ENCODE results near the gene CHMP2A. TPM values are rescaled to one million over a fixed set of nuclear protein-coding genes. Genes with fewer than 3 reads are reported as not detected.

Gene CHMP2A
- total and polyA plus RNA-seq, 2 experiments from 2014 or later = 92.2 to 145 TPM

DNA sequence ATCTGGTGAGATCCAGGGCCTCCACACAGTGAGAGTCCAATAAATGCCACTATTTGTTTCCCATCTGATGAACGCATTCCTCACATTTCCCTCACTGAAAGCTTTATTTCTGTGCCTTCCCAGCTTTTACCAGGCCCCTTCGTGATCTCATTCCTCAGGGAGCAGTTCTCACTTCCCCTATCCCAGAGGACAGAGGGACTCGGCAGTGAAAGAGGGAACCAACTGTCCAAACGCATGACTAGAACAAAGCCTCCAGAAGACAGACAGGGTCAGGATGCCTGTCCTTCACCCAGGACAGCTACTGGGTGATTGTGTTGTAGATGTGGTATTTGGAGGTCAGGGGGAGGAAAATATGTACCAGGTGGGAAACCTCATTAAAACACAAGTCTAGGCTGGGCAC, 33.3 kb downstream of the CHMP2A start:
- no peaks in the 10 kb centered on the region; the same call in 2 of the 3 replicates for H3K9me3 Mint-ChIP-seq
- TF ChIP-seq CREB1 (CRISPR knock-in tag; IDR thresholded peaks at IDR 0.05; ENCODE audit: low read depth) (no peak), ZNF331 (CRISPR knock-in tag; IDR thresholded peaks at IDR 0.05; ENCODE audit: low read depth) (no peak), POLR2AphosphoS5 (IDR thresholded peaks at IDR 0.05; ENCODE audit: low read depth) (no peak), EZH2phosphoT487 (IDR thresholded peaks at IDR 0.05; ENCODE audit: unreplicated experiment) (no peak), STAT1 (IDR thresholded peaks at IDR 0.05; ENCODE audit: unreplicated experiment) (no peak), ZNF114 (CRISPR knock-in tag; IDR thresholded peaks at IDR 0.05) (no peak), JUNB (IDR thresholded peaks at IDR 0.05; ENCODE audit: unreplicated experiment) (no peak), EZH2 (IDR thresholded peaks at IDR 0.05; ENCODE audit: low read depth, unreplicated experiment) (no peak), NANOG (IDR thresholded peaks at IDR 0.05; ENCODE audit: borderline replicate concordance) (no peak)
- TF ChIP-seq, protein P1, sequence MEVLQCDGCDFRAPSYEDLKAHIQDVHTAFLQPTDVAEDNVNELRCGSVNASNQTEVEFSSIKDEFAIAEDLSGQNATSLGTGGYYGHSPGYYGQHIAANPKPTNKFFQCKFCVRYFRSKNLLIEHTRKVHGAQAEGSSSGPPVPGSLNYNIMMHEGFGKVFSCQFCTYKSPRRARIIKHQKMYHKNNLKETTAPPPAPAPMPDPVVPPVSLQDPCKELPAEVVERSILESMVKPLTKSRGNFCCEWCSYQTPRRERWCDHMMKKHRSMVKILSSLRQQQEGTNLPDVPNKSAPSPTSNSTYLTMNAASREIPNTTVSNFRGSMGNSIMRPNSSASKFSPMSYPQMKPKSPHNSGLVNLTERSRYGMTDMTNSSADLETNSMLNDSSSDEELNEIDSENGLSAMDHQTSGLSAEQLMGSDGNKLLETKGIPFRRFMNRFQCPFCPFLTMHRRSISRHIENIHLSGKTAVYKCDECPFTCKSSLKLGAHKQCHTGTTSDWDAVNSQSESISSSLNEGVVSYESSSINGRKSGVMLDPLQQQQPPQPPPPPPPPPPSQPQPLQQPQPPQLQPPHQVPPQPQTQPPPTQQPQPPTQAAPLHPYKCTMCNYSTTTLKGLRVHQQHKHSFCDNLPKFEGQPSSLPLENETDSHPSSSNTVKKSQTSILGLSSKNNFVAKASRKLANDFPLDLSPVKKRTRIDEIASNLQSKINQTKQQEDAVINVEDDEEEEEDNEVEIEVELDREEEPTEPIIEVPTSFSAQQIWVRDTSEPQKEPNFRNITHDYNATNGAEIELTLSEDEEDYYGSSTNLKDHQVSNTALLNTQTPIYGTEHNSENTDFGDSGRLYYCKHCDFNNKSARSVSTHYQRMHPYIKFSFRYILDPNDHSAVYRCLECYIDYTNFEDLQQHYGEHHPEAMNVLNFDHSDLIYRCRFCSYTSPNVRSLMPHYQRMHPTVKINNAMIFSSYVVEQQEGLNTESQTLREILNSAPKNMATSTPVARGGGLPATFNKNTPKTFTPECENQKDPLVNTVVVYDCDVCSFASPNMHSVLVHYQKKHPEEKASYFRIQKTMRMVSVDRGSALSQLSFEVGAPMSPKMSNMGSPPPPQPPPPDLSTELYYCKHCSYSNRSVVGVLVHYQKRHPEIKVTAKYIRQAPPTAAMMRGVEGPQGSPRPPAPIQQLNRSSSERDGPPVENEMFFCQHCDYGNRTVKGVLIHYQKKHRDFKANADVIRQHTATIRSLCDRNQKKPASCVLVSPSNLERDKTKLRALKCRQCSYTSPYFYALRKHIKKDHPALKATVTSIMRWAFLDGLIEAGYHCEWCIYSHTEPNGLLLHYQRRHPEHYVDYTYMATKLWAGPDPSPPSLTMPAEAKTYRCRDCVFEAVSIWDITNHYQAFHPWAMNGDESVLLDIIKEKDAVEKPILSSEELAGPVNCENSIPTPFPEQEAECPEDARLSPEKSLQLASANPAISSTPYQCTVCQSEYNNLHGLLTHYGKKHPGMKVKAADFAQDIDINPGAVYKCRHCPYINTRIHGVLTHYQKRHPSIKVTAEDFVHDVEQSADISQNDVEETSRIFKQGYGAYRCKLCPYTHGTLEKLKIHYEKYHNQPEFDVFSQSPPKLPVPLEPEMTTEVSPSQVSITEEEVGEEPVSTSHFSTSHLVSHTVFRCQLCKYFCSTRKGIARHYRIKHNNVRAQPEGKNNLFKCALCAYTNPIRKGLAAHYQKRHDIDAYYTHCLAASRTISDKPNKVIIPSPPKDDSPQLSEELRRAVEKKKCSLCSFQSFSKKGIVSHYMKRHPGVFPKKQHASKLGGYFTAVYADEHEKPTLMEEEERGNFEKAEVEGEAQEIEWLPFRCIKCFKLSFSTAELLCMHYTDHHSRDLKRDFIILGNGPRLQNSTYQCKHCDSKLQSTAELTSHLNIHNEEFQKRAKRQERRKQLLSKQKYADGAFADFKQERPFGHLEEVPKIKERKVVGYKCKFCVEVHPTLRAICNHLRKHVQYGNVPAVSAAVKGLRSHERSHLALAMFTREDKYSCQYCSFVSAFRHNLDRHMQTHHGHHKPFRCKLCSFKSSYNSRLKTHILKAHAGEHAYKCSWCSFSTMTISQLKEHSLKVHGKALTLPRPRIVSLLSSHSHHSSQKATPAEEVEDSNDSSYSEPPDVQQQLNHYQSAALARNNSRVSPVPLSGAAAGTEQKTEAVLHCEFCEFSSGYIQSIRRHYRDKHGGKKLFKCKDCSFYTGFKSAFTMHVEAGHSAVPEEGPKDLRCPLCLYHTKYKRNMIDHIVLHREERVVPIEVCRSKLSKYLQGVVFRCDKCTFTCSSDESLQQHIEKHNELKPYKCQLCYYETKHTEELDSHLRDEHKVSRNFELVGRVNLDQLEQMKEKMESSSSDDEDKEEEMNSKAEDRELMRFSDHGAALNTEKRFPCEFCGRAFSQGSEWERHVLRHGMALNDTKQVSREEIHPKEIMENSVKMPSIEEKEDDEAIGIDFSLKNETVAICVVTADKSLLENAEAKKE (CRISPR knock-in tag; IDR thresholded peaks at IDR 0.05) = no peak
- TF ChIP-seq, protein P2, sequence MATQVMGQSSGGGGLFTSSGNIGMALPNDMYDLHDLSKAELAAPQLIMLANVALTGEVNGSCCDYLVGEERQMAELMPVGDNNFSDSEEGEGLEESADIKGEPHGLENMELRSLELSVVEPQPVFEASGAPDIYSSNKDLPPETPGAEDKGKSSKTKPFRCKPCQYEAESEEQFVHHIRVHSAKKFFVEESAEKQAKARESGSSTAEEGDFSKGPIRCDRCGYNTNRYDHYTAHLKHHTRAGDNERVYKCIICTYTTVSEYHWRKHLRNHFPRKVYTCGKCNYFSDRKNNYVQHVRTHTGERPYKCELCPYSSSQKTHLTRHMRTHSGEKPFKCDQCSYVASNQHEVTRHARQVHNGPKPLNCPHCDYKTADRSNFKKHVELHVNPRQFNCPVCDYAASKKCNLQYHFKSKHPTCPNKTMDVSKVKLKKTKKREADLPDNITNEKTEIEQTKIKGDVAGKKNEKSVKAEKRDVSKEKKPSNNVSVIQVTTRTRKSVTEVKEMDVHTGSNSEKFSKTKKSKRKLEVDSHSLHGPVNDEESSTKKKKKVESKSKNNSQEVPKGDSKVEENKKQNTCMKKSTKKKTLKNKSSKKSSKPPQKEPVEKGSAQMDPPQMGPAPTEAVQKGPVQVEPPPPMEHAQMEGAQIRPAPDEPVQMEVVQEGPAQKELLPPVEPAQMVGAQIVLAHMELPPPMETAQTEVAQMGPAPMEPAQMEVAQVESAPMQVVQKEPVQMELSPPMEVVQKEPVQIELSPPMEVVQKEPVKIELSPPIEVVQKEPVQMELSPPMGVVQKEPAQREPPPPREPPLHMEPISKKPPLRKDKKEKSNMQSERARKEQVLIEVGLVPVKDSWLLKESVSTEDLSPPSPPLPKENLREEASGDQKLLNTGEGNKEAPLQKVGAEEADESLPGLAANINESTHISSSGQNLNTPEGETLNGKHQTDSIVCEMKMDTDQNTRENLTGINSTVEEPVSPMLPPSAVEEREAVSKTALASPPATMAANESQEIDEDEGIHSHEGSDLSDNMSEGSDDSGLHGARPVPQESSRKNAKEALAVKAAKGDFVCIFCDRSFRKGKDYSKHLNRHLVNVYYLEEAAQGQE (IDR thresholded peaks at IDR 0.05; ENCODE audit: unreplicated experiment) = no peak
- TF ChIP-seq, protein P3, sequence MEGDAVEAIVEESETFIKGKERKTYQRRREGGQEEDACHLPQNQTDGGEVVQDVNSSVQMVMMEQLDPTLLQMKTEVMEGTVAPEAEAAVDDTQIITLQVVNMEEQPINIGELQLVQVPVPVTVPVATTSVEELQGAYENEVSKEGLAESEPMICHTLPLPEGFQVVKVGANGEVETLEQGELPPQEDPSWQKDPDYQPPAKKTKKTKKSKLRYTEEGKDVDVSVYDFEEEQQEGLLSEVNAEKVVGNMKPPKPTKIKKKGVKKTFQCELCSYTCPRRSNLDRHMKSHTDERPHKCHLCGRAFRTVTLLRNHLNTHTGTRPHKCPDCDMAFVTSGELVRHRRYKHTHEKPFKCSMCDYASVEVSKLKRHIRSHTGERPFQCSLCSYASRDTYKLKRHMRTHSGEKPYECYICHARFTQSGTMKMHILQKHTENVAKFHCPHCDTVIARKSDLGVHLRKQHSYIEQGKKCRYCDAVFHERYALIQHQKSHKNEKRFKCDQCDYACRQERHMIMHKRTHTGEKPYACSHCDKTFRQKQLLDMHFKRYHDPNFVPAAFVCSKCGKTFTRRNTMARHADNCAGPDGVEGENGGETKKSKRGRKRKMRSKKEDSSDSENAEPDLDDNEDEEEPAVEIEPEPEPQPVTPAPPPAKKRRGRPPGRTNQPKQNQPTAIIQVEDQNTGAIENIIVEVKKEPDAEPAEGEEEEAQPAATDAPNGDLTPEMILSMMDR (conservative IDR thresholded peaks at IDR 0.05; ENCODE audit: low read depth in 2 of 2) = no peak
- TF ChIP-seq, protein P4, sequence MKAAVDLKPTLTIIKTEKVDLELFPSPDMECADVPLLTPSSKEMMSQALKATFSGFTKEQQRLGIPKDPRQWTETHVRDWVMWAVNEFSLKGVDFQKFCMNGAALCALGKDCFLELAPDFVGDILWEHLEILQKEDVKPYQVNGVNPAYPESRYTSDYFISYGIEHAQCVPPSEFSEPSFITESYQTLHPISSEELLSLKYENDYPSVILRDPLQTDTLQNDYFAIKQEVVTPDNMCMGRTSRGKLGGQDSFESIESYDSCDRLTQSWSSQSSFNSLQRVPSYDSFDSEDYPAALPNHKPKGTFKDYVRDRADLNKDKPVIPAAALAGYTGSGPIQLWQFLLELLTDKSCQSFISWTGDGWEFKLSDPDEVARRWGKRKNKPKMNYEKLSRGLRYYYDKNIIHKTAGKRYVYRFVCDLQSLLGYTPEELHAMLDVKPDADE (IDR thresholded peaks at IDR 0.05) = no peak
- Histone ChIP-seq H3F3A (replicated peaks; ENCODE audit: low read depth) (peaks cover 28% of the 10 kb centered on the region), H3K27ac (ENCODE audit: low read depth) (peak overlapping the region; percentile 80), H2AFZ (no peak overlapping the region), H3K4me3 (no peak overlapping the region), H3K4me2 (peak overlapping the region; percentile 42; the same call in 1 of the 2 replicates), H3K36me3 (ENCODE audit: insufficient read depth) (no peaks in the 10 kb centered on the region), H4K20me1 (replicated peaks; ENCODE audit: insufficient read depth) (no peaks in the 10 kb centered on the region), H3K9me2 (ENCODE audit: insufficient read depth) (no peaks in the 10 kb centered on the region), H3K4me1 (ENCODE audit: insufficient read depth) (peaks cover 25% of the 10 kb centered on the region), H3K27me3 (ENCODE audit: insufficient read depth) (no peaks in the 10 kb centered on the region), H3K79me2 (replicated peaks; ENCODE audit: insufficient read depth) (0 out of 2 replicates have a peak, but pooled peaks cover 8% of the 10 kb centered on the region)
- ATAC-seq (no peak), DNase-seq (ENCODE audit: low spot score) (no peak)
- peak overlapping the region; percentile 70 for H3K27ac Mint-ChIP-seq
- peaks cover 40% of the 10 kb centered on the region for H3K4me1 Mint-ChIP-seq
- H3K36me3 Mint-ChIP-seq (ENCODE audit: low read depth) = peaks cover 6% of the 10 kb centered on the region
- peak overlapping the region; percentile 51 for H3K4me3 Mint-ChIP-seq
- peaks cover 32% of the 10 kb centered on the region for H3K27me3 Mint-ChIP-seq (ENCODE audit: insufficient read depth, low read depth, poor library complexity)

Measured in GM23338 (cell line).